ENCODE data around the gene FNDC3B. TPM values are rescaled to one million over a fixed set of nuclear protein-coding genes. Genes with fewer than 3 reads are reported as not detected.

Gene FNDC3B
- total and polyA plus RNA-seq, 2 of the 8 experiments (the other 6 are each of a cell fraction or from before 2014, with no cell fraction given), result 14.1 to 44.4 TPM

DNA sequence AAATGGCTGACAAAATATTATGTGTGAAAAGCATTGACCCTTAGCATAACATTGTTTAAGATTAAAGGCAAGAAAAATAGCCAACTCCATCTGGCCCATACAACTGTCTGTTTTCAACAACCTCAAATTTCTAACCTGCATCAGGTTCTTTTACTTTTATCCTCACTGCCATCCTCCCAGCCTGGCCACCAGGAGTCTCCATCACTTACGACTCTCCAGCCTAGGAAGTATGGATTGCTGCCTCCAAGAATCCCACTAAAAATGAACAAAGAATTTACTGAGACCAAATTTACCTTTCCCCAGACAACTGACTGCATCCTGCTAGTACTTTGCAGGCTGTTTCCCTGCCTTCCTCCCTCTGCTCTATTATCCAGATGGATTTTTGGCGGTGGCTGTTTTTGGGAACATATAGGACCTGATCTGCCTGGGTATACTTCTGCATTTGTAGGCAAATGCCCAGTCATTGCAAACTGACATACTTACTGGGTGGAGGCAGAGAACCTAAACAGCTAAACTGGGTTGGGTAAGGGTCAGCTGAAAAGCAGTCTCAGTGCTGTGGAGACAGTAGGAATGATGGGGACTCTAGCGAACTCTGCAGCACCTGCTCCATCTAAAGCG lies 264.7 kb downstream of the FNDC3B start:
- no peak for DNase-seq (ENCODE audit: low read depth in 1 of 2, low spot score in 2 of 2)
- Histone ChIP-seq H3K56ac (replicated peaks; ENCODE audit: insufficient read length, low read depth, low read length) (no peak overlapping the region), H2BK5ac (ENCODE audit: low read depth, low read length) (no peak overlapping the region), H3K4ac (replicated peaks; ENCODE audit: insufficient read length, low read depth, low read length) (no peak overlapping the region), H3K4me1 (replicated peaks in 1 of 4; ENCODE audit: control insufficient read depth in 3 of 4, insufficient read depth in 4 of 4, low read length in 3 of 4) (peaks cover 0 to 8% (median 0%) of the 10 kb centered on the region in 4 experiments; a peak in 1 of 7 replicates), H3K14ac (ENCODE audit: insufficient read length) (no peak overlapping the region), H2BK12ac (ENCODE audit: low read depth, low read length) (no peak overlapping the region), H2AFZ (ENCODE audit: low read length) (no peak overlapping the region), H4K91ac (replicated peaks; ENCODE audit: insufficient read length, low read length) (no peak overlapping the region), H3K23ac (ENCODE audit: insufficient read length) (no peak overlapping the region), H2BK15ac (ENCODE audit: low read length) (no peak overlapping the region), H2BK120ac (replicated peaks; ENCODE audit: low read depth, low read length) (no peak overlapping the region), H3K27me3 (replicated peaks in 1 of 4; ENCODE audit: control insufficient read depth in 3 of 4, extremely low read depth in 1 of 4, insufficient read depth in 3 of 4, low read length in 3 of 4) (no peaks in the 10 kb centered on the region), H2BK20ac (ENCODE audit: low read length) (no peak overlapping the region), H3K79me2 (ENCODE audit: control insufficient read depth in 1 of 2, insufficient read depth in 2 of 2, low read length in 2 of 2) (no peaks in the 10 kb centered on the region), H4K8ac (ENCODE audit: extremely low read depth, insufficient read depth, low read length) (no peak overlapping the region), H3K9ac (replicated peaks in 1 of 4; ENCODE audit: extremely low read depth in 1 of 4, low read depth in 3 of 4, low read length in 3 of 4) (no peak overlapping the region), H3K18ac (ENCODE audit: extremely low read depth, low read length) (no peak overlapping the region), H2AK5ac (ENCODE audit: low read depth, low read length) (no peak overlapping the region), H3K23me2 (ENCODE audit: low read depth, low read length) (no peaks in the 10 kb centered on the region), H3K36me3 (ENCODE audit: control insufficient read depth in 2 of 4, insufficient read depth in 4 of 4, low read length in 3 of 4) (peaks cover 2 to 12% (median 5%) of the 10 kb centered on the region in 4 experiments; a peak in 5 of 8 replicates), H3K79me1 (ENCODE audit: low read depth, low read length) (no peaks in the 10 kb centered on the region), H4K20me1 (replicated peaks in 1 of 2; ENCODE audit: control insufficient read depth in 1 of 2, insufficient read depth in 2 of 2, low read length in 2 of 2) (peaks cover 0 to 2% of the 10 kb centered on the region in 2 experiments), H4K5ac (ENCODE audit: insufficient read length, low read depth, low read length) (no peak overlapping the region), H3K4me3 (ENCODE audit: extremely low read depth in 1 of 4, insufficient read depth in 2 of 4, low read depth in 3 of 4, low read length in 4 of 4) (no peak overlapping the region), H3K27ac (ENCODE audit: low read depth, low read length) (no peak overlapping the region), H3K4me2 (ENCODE audit: insufficient read depth in 1 of 2, low read depth in 2 of 2, low read length in 2 of 2) (no peak overlapping the region), H3K9me3 (ENCODE audit: insufficient read depth in 2 of 2, low read depth in 1 of 2, low read length in 1 of 2) (no peaks in the 10 kb centered on the region)
- ChIA-PET POLR2A (ENCODE audit: partially characterized antibody) (no interaction called here), CTCF (ENCODE audit: partially characterized antibody) (interaction anchor here (0.8 to 1.3 kb wide), 3 partner anchors 12 to 163 kb away, joined by 3 to 5 read pairs (median 5); no protein-coding TSS in a partner anchor)
- 85% methylated on average over 4 of the region's 4 CpGs; no CpG with 5 or more reads in 1 of the 2 experiments for WGBS, 2 experiments (ENCODE audit: extremely low coverage in 1 of 2, insufficient coverage in 1 of 2, insufficient read length in 1 of 2, insufficient replicate concordance in 2 of 2, low coverage in 1 of 2, low lambda C conversion rate in 2 of 2, missing lambda C conversion rate in 1 of 2)
- TF ChIP-seq RAD21 (IDR thresholded peaks at IDR 0.05 in 1 of 2, conservative IDR thresholded peaks at IDR 0.05 in 1 of 2; ENCODE audit: low read depth in 2 of 2, low read length in 2 of 2), result peak; percentile 13 to 30; a peak in 2 of 4 replicates
- no peak for TF ChIP-seq KDM5A (IDR thresholded peaks at IDR 0.05; ENCODE audit: low read length)
- peak in 2 of 3 experiments; percentile 34 to 45; a peak in 2 of 4 replicates for TF ChIP-seq CTCF (IDR thresholded peaks at IDR 0.05; ENCODE audit: control extremely low read depth in 1 of 3, insufficient read depth in 1 of 3, low read depth in 1 of 3, low read length in 3 of 3)
- TF ChIP-seq KDM4A (IDR thresholded peaks at IDR 0.05; ENCODE audit: low read depth, low read length, severe bottlenecking), result no peak
- TF ChIP-seq TBP (IDR thresholded peaks at IDR 0.05; ENCODE audit: low read depth, low read length), result no peak
- FAIRE-seq, result no peak
